Smooth muscle cell (in vitro differentiated cells): ENCODE results near the gene PLCB2. TPM values are rescaled to one million over a fixed set of nuclear protein-coding genes. Genes with fewer than 3 reads are reported as not detected.

Source experiments
- DNase-seq: peaks from one replicate; lab custom pipeline; 2025; ENCODE audit not compliant: unreplicated experiment; lab: John Stamatoyannopoulos, UW
- H2AFZ ChIP-seq: fragments of 200-600 bp; sonication (generic); 2 replicates; pipeline ENCODE4 v1.6.0; 2016; ENCODE audit warnings: antibody characterized with exemption, low read depth, mild to moderate bottlenecking
- H3F3A ChIP-seq: fragments of 200-600 bp; sonication (generic); 2 replicates; pipeline ENCODE4 v1.6.0; 2017; ENCODE audit warnings: antibody characterized with exemption, low read depth
- H3K27ac ChIP-seq: fragments of 200-600 bp; sonication (generic); 2 replicates; pipeline ENCODE4 v1.5.1; 2016; ENCODE audit warnings: low read depth, mild to moderate bottlenecking
- H3K27me3 ChIP-seq: fragments of 200-600 bp; sonication (generic); 2 replicates; pipeline ENCODE4 v1.6.1; 2016; ENCODE audit warnings: low read depth, mild to moderate bottlenecking
- H3K36me3 ChIP-seq: fragments of 200-600 bp; sonication (generic); 2 replicates; pipeline ENCODE4 v1.5.1; 2016; ENCODE audit warnings: low read depth
- H3K4me1 ChIP-seq: fragments of 200-600 bp; sonication (generic); 2 replicates; pipeline ENCODE4 v1.5.1; 2016; ENCODE audit warnings: low read depth
- H3K4me2 ChIP-seq: fragments of 200-600 bp; sonication (generic); 2 replicates; pipeline ENCODE4 v1.6.0; 2016; ENCODE audit warnings: mild to moderate bottlenecking
- H3K4me3 ChIP-seq: fragments of 200-600 bp; sonication (generic); 2 replicates; pipeline ENCODE4 v1.5.1; 2016; ENCODE audit warnings: mild to moderate bottlenecking
- H3K79me2 ChIP-seq: fragments of 200-600 bp; sonication (generic); 2 replicates; pipeline ENCODE4 v1.6.0; 2016; ENCODE audit warnings: low read depth, mild to moderate bottlenecking
- H3K9ac ChIP-seq: fragments of 200-600 bp; sonication (generic); 2 replicates; pipeline ENCODE4 v1.6.0; 2016; ENCODE audit warnings: low read depth
- H3K9me3 ChIP-seq: fragments of 200-600 bp; sonication (generic); replicated peaks from 2 replicates; pipeline ENCODE4 v1.5.1; 2016; ENCODE audit warnings: low read depth
- H4K20me1 ChIP-seq: fragments of 200-600 bp; sonication (generic); 2 replicates; pipeline ENCODE4 v1.6.0; 2016; ENCODE audit warnings: low read depth
- CTCF ChIP-seq: fragments of 200-600 bp; sonication (generic); IDR thresholded peaks from 2 replicates; pipeline ENCODE4 v1.5.1; 2017; ENCODE audit warnings: borderline replicate concordance, mild to moderate bottlenecking, antibody characterized with exemption; ENCODE audit not compliant: insufficient read depth, poor library complexity, severe bottlenecking
- WGBS: methylation state at CpG from one replicate; pipeline ENCODE4 v1.1.7; 2016; ENCODE audit warnings: low lambda C conversion rate; 5-methylcytosine and 5-hydroxymethylcytosine counted together
- polyA plus RNA-seq: library from polyadenylated mRNA; unstranded; fragments of >200 nt; fragmentation: Nextera tagmentation; extraction: Ambion mirVana; gene quantifications from 2 replicates; pipeline ENCODE4 v1.2.1, GENCODE V29; 2016
- total RNA-seq: library from RNA; depleted of rRNA; stranded (reverse); fragments of >200 nt; gene quantifications from 2 replicates; pipeline ENCODE4 v1.2.3, GENCODE V29; 2014

The PLCB2 gene
- total and polyA plus RNA-seq, 2 experiments from 2014 or later = 1.5 TPM; not detected in 1

- Histone ChIP-seq H3F3A (peaks cover 23% of the 10 kb centered on the region), H4K20me1 (no peaks in the 10 kb centered on the region), H3K36me3 (no peaks in the 10 kb centered on the region), H3K79me2 (no peaks in the 10 kb centered on the region), H3K27me3 (peaks cover 64% of the 10 kb centered on the region), H2AFZ (no peak overlapping the region), H3K9me3 (no peaks in the 10 kb centered on the region), H3K4me3 (no peak overlapping the region), H3K27ac (no peak overlapping the region), H3K4me2 (peak overlapping the region; percentile 83), H3K9ac (no peak overlapping the region), H3K4me1 (peaks cover 30% of the 10 kb centered on the region)
- no peak for DNase-seq
- 16% methylated on average over 40 of the region's 43 CpGs for WGBS
- no peak for TF ChIP-seq CTCF
These were observed 26.5 kb downstream of the PLCB2 start for GRCh38 chr15:40281057-40281800.

DNA sequence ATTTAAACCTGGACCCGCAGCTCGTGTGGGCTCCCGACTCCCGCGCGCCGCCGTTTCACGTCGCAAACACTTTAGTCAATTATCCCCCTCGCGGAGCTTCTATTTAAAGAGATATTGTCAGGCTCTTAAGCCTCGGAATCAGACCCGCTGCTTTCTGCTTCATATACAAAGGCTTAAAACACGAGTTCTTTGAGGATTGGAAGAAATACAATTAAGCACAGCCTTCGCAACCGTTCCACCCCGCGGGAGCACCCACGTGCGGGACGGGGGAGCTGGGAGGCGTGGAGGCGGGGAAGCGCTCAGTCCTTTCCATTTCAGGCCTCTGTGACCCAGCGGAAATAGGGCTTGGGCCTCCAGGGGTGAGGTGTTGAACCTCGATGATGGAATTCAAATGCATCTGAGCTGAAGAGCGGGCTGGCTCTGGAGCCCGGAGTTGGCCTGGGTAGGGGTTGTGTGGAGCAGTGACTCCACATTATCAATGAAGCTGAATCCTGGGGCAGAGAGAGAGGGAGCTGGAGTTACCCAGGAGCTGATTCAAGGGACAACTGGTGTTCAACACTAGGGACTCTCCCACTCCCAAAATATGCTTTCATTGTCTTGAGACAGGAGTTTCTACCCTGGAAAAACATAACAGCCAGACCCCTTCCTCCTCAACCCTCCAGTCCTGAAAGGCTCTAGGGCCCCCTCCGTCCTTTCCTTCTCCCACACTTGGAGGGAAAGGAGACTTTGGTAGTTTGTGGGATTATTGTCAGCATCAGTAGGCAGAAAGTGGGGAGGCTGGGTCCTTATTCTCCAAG is 27.3 kb downstream of the PLCB2 start:
- peaks cover 23% of the 10 kb centered on the region for H3K4me1 ChIP-seq
- no peak overlapping the region for H3K4me3 ChIP-seq
- no peak overlapping the region for H3K27ac ChIP-seq
- no peaks in the 10 kb centered on the region for H3K36me3 ChIP-seq
- no peak for TF ChIP-seq CTCF
- 16% methylated on average over 30 of the region's 30 CpGs for WGBS
- peaks cover 19% of the 10 kb centered on the region for H3F3A ChIP-seq
- H4K20me1 ChIP-seq = no peaks in the 10 kb centered on the region
- peak overlapping the region; percentile 58 for H3K4me2 ChIP-seq
- no peak for DNase-seq
- H3K27me3 ChIP-seq = peaks cover 64% of the 10 kb centered on the region
- H3K79me2 ChIP-seq = no peaks in the 10 kb centered on the region
- H3K9ac ChIP-seq = no peak overlapping the region
- no peak overlapping the region for H2AFZ ChIP-seq
- no peaks in the 10 kb centered on the region for H3K9me3 ChIP-seq

DNA sequence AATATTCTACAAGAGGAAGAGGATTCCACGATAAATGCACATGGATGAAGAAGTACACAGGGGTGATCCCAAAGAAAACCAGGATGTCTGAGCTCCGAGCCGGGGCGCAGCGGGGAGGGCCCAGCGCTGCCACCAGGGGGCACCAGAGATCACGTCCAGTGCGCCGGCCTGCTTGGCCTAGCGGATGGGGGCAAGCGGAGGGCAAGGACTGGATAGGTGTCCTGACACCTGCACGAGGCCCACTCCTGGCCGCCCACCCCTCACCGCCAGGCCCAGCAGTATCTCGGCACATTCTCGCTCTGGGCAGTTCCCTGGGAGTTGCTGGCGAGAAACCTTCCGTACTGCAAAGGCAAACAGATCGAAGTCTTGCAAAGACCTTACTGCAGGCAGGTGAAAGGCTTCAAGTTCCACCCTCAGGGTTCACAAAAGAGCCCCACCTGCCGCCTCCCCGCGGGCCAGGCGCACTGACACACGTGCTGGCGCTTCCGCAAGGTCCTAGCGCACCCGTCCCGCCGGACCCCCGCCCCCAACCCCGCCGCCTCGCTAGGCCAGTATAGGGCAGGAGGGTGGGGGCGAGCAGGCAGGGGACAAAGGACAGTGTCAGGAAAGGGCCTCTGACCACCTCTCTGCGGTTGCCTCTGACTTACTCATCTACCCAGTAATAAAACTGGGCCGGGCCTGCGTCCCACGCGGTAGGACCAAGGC is 28.1 kb downstream of the PLCB2 start:
- Histone ChIP-seq H3K9me3 (no peaks in the 10 kb centered on the region), H3F3A (peaks cover 11% of the 10 kb centered on the region), H4K20me1 (no peaks in the 10 kb centered on the region), H3K9ac (no peak overlapping the region), H3K4me1 (peaks cover 20% of the 10 kb centered on the region), H3K4me2 (peak overlapping the region; percentile 58), H3K27me3 (peaks cover 64% of the 10 kb centered on the region), H3K27ac (no peak overlapping the region), H3K79me2 (no peaks in the 10 kb centered on the region), H3K36me3 (no peaks in the 10 kb centered on the region), H3K4me3 (no peak overlapping the region), H2AFZ (no peak overlapping the region)
- WGBS = 6% methylated on average over 39 of the region's 40 CpGs
- TF ChIP-seq CTCF = peak; percentile 99
- DNase-seq = peak; percentile 39
